OCI-LY7 (cell line): ENCODE results near the gene ZNF445.

Source experiments
- EZH2phosphoT487 ChIP-seq: fragments of 200-600 bp; sonication (generic); IDR thresholded peaks from 2 replicates; pipeline ENCODE4 v1.6.1; 2018; ENCODE audit warnings: low read depth, borderline replicate concordance, mild to moderate bottlenecking, mixed run types, antibody characterized with exemption, low read length, moderate library complexity, mixed read lengths
- TF ChIP-seq, protein P1 (sequence below): fragments of 200-600 bp; sonication (generic); conservative IDR thresholded peaks from 2 replicates; pipeline ENCODE4 v1.5.1; 2014; ENCODE audit warnings: mild to moderate bottlenecking, antibody characterized with exemption, low read length, moderate library complexity, mixed read lengths

DNA sequence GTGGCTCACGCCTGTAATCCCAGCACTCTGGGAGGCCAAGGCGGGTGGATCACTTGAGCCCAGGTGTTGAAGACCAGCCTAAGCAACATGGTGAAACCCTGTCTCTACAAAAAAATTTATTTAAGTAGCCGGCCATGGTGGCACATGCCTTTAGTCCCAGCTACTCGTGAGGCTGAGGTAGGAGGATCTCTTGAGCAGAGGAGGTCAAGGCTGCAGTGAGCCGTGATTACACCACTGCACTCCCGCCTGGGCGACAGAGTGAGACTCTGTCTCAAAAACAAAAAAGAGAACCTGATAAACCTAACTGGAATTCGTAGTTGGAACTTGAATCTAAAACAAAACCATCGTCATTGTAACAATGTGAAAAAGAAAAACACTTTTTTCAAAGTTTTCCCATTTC is 81.8 kb downstream of the ZNF445 start:
- TF ChIP-seq, protein P1, sequence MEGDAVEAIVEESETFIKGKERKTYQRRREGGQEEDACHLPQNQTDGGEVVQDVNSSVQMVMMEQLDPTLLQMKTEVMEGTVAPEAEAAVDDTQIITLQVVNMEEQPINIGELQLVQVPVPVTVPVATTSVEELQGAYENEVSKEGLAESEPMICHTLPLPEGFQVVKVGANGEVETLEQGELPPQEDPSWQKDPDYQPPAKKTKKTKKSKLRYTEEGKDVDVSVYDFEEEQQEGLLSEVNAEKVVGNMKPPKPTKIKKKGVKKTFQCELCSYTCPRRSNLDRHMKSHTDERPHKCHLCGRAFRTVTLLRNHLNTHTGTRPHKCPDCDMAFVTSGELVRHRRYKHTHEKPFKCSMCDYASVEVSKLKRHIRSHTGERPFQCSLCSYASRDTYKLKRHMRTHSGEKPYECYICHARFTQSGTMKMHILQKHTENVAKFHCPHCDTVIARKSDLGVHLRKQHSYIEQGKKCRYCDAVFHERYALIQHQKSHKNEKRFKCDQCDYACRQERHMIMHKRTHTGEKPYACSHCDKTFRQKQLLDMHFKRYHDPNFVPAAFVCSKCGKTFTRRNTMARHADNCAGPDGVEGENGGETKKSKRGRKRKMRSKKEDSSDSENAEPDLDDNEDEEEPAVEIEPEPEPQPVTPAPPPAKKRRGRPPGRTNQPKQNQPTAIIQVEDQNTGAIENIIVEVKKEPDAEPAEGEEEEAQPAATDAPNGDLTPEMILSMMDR: no peak
- TF ChIP-seq EZH2phosphoT487: no peak
